T-helper 1 cell treated with Interleukin-12 subunit alpha and Interleukin-12 subunit beta and Interleukin-4 antibody, amounts not matched to agents 30 ng/mL and 1 ng/mL, for 36 hours (primary cell): ENCODE data around the gene TMEM53. TPM values are rescaled to one million over a fixed set of nuclear protein-coding genes. Genes with fewer than 3 reads are reported as not detected.

Experiments used
- intact Hi-C: fragments of 100-400 bp; cut with micrococcal nuclease; formaldehyde crosslinking; loops from one replicate; pipeline ENCODE4 v1.15.1; 2024
- total RNA-seq: library from RNA; stranded (reverse); gene quantifications from 2 replicates; pipeline ENCODE4 v1.2.3, GENCODE V29; 2022

The TMEM53 gene
- total RNA-seq, 1 donor from 2014 or later, result 3.3 TPM

DNA sequence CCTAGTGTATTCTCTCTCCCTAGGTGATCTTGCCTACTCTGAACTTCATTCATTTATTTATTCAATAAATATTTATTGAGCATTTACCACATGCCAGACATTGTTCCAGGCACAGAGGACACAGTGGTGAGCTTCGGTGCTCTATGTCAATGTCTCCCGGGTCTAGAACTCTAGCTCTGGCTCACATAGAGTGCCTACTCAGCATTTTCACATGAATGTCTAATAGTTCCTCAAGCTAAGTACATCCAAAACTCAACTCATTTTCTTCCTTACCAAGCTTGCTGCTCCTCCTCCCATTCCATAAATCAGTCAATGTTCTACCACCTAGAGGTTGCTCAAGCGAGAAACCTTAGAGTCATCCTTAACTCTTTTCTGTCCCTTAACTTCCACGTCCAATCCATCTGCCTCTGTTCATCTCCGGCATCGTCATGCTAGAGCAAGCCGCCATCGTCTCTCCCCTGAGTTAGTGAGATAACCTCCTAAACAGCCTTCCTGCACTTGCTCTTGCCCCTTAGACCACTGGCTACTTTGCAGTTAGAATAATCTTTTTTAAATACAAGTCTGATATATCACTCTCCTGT lies 67.5 kb downstream of the TMEM53 start:
- intact Hi-C loops, result no loop called here

DNA sequence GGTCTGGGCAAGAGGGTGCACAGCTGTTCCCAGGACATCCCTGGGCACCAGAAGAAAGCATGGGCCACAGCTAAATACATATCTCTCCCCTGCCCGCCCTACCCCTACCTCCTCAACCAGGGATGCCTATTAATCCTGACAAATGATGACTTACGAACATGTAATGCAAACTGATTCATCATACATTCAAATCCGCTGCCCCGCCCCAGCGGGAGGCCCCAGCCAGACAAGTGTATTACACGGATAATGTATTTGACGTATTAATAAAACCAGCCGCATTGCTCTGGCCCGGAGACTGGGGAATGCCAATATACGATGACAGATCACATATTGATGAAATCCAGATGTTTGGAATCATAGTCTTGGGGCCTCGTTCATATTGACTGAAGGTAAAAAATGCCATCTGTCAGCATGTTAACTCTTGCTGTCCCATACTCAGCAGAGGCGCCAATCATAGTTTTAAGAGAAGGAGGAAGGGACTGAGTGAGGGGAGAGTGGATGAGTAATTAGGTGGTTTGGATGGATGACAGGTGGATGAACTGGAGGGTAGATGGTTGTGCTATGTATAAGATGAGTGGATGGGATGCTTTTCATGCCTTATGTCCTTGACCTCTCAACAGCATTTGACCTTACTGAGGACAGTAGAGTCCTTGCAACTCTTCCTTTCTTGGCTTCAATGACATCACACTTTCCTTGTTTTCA lies 68.2 kb downstream of the TMEM53 start:
- intact Hi-C loops, result no loop called here

DNA sequence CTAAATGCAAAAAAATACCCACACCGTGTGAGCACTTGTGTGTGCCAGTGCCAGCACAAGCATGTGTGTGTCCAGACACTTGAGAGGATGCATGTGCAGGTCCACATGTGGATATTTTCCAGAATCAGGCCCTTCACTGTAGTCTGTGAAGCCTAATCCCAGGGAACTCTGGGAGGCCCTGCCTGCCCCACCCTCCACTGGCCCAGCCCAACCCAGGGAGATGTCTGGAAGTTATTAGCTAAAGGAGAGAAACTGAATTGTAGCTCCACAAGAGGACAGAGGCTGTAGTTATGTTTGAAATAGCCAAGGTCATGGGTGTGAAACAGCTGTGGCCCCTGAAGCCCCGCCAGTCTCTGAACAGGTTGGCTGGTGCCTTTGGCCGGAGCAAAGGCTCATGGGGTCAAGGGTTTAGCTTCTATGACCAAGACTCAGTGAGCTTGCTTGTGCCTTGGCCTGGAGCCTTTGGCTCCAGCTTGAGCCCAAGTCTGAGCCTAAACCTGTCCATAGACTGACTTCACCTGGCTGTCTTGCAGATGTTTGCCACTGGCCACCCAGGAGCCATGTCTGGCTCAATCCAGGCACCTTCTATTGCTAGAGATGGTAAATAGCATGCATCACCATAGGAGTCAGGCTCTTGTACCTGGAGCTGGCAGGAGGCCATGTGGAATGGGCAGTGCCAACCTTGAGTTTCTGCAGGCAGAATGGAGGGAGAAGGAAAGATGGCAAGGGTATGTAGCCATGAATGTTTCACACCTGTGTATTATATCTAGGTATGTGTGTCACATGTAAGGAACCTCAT lies 69.9 kb downstream of the TMEM53 start:
- intact Hi-C loops, result no loop called here

DNA sequence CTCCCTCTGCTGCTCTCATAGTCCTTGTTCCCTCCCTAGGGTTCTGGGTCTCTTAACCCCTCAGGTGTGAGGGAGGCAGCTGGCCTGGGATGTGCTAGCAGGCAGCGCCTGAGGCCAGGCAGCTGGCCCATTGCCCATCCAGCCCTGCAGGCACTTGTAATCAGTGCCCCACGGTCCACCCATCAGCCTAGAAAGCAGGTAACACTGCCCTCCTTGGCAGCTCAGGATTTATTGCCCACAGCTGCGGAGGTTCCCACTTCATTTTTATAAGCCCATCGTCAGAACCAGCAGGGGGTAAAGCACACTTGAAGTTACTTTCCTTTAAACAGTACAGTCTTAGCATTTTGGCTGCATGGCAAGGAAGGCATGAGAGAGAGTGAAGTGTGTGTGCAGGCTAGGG lies 70.6 kb downstream of the TMEM53 start:
- intact Hi-C loops, result no loop called here

Other genes with a start within 250 kb of the TMEM53 start
- 35.7 and 39.3 TPM in 2 replicates for gene ARMH1, start 233 bp upstream of the TMEM53 start, total RNA-seq
- gene RNU5D-1, start 56.7 kb upstream of the TMEM53 start, total RNA-seq, result not detected in 2 replicates
- gene KIF2C, start 65.4 kb upstream of the TMEM53 start, total RNA-seq, result 70.5 and 74.9 TPM in 2 replicates
- gene RPS8, start 101.1 kb upstream of the TMEM53 start, total RNA-seq, result 1,696 and 1,713 TPM in 2 replicates
- 0.32 and 0.49 TPM in 2 replicates for gene BEST4, start 113.7 kb upstream of the TMEM53 start, total RNA-seq
- 92.2 and 93.2 TPM in 2 replicates for gene PLK3, start 125.9 kb upstream of the TMEM53 start, total RNA-seq
- 0.46 and 0.49 TPM in 2 replicates for gene DYNLT4, start 132.9 kb upstream of the TMEM53 start, total RNA-seq
- 11.9 and 15.0 TPM in 2 replicates for gene BTBD19, start 134.0 kb upstream of the TMEM53 start, total RNA-seq
- 0.98 and 1.3 TPM in 2 replicates for gene PTCH2, start 168.8 kb upstream of the TMEM53 start, total RNA-seq